IMR-90 (cell line): ENCODE results near the gene KIAA0040. TPM values are rescaled to one million over a fixed set of nuclear protein-coding genes. Genes with fewer than 3 reads are reported as not detected.

Source experiments
- polyA plus RNA-seq, 3 experiments: library from polyadenylated mRNA; depleted of rRNA; stranded (reverse); fragments of >200 nt; gene quantifications; 2 replicates each; pipeline ENCODE4 v1.2.3, GENCODE V29; 2012; ENCODE audit warnings: low replicate concordance in 1 of 3
- total RNA-seq: library from RNA; depleted of rRNA; stranded (reverse); fragments of >200 nt; gene quantifications from 2 replicates; pipeline ENCODE4 v1.2.3, GENCODE V29; 2012; rRNA removed

KIAA0040 gene
- total and polyA plus RNA-seq, 2 of the 4 experiments (the other 2 are of a cell fraction): 0.05 to 0.18 TPM

Other genes starting within 250 kb of the KIAA0040 start
- gene CACYBP, start 192.8 kb downstream of the KIAA0040 start, total RNA-seq: 61.8 and 159 TPM in 2 replicates
- gene CACYBP, start 192.8 kb downstream of the KIAA0040 start, polyA plus RNA-seq (2012; rRNA removed): 53.1 and 62.8 TPM in 2 replicates
- 22.0 and 24.4 TPM in 2 replicates for gene MRPS14, start 169.4 kb downstream of the KIAA0040 start, total RNA-seq
- gene MRPS14, start 169.4 kb downstream of the KIAA0040 start, polyA plus RNA-seq (2012; rRNA removed): 21.2 and 23.1 TPM in 2 replicates
- gene TNN, start 124.9 kb downstream of the KIAA0040 start, total RNA-seq: not detected in 2 replicates
- gene TNN, start 124.9 kb downstream of the KIAA0040 start, polyA plus RNA-seq (2012; rRNA removed): not detected in 2 replicates